GM12891 (cell line): Measurements from ENCODE around the gene OR6M1. TPM values are rescaled to one million over a fixed set of nuclear protein-coding genes. Genes with fewer than 3 reads are reported as not detected.

Experiments
- DNase-seq: peaks from one replicate; pipeline ENCODE4 v3.0.0; 2011; ENCODE audit warnings: low spot score; ENCODE audit not compliant: insufficient read length
- FAIRE-seq: peaks from 2 replicates; lab custom pipeline; 2011; peaks lifted over from hg19 to GRCh38; lab: Jason Lieb, UNC
- PAX5 ChIP-seq: IDR thresholded peaks from 2 replicates; pipeline ENCODE4 v1.6.1; 2011; ENCODE audit warnings: low read length, moderate library complexity, mild to moderate bottlenecking; ENCODE audit not compliant: insufficient read depth, severe bottlenecking
- POLR2A ChIP-seq: IDR thresholded peaks from 2 replicates; pipeline ENCODE4 v1.6.1; 2011; ENCODE audit warnings: low read depth, low read length, control low read depth
- POLR2AphosphoS5 ChIP-seq: IDR thresholded peaks from 2 replicates; pipeline ENCODE4 v1.6.1; 2011; ENCODE audit warnings: low read depth, low read length, control low read depth
- POU2F2 ChIP-seq: IDR thresholded peaks from 2 replicates; pipeline ENCODE4 v1.6.1; 2011; ENCODE audit warnings: low read depth, mild to moderate bottlenecking, control low read depth, low read length, moderate library complexity
- SPI1 ChIP-seq: IDR thresholded peaks from 2 replicates; pipeline ENCODE4 v1.6.1; 2011; ENCODE audit warnings: low read depth, low read length, control low read depth
- TAF1 ChIP-seq: IDR thresholded peaks from 2 replicates; pipeline ENCODE4 v1.6.1; 2011; ENCODE audit warnings: low read depth, low read length, control low read depth
- polyA plus RNA-seq: library from polyadenylated mRNA; unstranded; fragments of >200 nt; gene quantifications from one replicate; pipeline ENCODE4 v1.2.1, GENCODE V29; 2012; ENCODE audit warnings: low read depth, missing spikeins, inconsistent platforms; ENCODE audit not compliant: missing spikeins

OR6M1 gene, protein sequence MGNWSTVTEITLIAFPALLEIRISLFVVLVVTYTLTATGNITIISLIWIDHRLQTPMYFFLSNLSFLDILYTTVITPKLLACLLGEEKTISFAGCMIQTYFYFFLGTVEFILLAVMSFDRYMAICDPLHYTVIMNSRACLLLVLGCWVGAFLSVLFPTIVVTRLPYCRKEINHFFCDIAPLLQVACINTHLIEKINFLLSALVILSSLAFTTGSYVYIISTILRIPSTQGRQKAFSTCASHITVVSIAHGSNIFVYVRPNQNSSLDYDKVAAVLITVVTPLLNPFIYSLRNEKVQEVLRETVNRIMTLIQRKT
- polyA plus RNA-seq = not detected

DNA sequence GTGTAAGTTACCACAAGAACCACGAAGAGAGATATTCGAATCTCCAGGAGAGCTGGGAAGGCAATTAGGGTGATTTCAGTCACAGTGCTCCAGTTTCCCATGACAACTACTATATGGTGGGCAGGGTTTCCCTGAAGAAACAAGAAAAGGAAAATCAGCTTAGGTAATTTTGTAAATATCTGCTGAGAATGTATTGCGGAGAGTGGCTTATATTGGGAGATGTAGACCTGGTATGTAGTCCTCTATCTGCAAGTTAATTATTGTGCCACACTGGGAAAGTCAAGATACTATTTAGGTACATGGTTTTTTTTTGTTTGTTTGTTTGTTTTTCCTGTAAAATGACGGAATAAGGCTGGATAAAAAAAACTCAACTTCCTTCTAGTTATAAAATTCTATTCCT lies at the start of gene OR6M1:
Gene OR6M1 (minus strand): TSS at position 101 of the 400 bp plus-strand sequence. CDS start 0 bp downstream, at position 101.
- DNase-seq (no peak), FAIRE-seq (no peak)
- no peak for TF ChIP-seq POU2F2
- TF ChIP-seq POLR2A = no peak
- TF ChIP-seq TAF1 = no peak
- TF ChIP-seq POLR2AphosphoS5 = no peak
- no peak for TF ChIP-seq PAX5
- TF ChIP-seq SPI1 = no peak

DNA sequence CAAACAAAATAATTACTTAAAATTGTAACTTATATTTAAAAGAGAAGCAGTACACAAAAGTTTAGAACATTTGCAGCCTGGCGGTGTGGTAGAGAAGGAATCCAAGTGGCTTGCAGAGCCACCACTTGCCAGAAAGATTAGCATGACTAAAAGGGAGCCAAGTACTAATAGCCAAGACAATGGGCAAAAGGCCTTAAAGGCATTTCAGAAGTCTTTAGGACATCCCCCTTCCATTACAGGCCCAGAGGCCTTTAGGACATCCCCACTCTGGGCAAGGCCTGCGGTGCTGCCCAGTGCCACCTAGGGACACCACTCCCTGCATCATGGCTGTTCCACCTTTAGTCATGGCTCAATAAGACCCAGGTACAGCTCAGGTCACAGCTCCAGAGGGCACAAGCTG lies 46.9 kb upstream of the OR6M1 start:
- DNase-seq (no peak), FAIRE-seq (no peak)
- TF ChIP-seq POLR2A (no peak), POLR2AphosphoS5 (no peak), PAX5 (no peak), SPI1 (no peak), POU2F2 (no peak), TAF1 (no peak)

DNA sequence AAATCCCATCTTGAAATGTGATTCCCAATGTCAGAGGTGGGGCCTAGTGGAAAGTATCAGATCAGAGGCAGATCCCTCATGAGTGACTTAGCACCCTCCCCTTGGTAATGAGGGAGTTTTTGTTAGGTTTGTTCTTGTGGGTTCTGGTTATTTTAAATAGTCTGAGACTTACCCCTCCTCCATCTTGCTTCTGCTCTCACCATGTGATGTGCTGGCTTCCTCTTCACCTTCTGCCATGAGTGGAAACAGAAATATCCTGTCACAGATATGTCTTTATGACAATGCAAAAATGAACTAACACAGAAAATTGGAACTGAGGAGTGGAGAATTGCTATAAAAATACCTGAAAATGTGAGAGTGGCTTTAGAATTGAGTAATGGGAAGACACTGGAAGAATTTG lies 46.2 kb upstream of the OR6M1 start:
- FAIRE-seq = no peak
- TF ChIP-seq TAF1 (no peak), POLR2AphosphoS5 (no peak), SPI1 (no peak), POU2F2 (no peak), PAX5 (no peak), POLR2A (no peak)
- no peak for DNase-seq

- DNase-seq = no peak
- TF ChIP-seq POLR2A = no peak
- TF ChIP-seq PAX5 = no peak
- no peak for TF ChIP-seq TAF1
- no peak for TF ChIP-seq SPI1
- TF ChIP-seq POLR2AphosphoS5 = no peak
- no peak for TF ChIP-seq POU2F2
- FAIRE-seq = no peak
These were observed 45.0 kb upstream of the OR6M1 start for GRCh38 chr11:123851110-123851509.

GRCh38 chr11:123841174-123841573 lies 35.0 kb upstream of the OR6M1 start:
- no peak for FAIRE-seq
- DNase-seq = no peak
- no peak for TF ChIP-seq POU2F2
- TF ChIP-seq PAX5 = no peak
- no peak for TF ChIP-seq TAF1
- TF ChIP-seq POLR2A = no peak
- TF ChIP-seq POLR2AphosphoS5 = no peak
- TF ChIP-seq SPI1 = no peak

DNA sequence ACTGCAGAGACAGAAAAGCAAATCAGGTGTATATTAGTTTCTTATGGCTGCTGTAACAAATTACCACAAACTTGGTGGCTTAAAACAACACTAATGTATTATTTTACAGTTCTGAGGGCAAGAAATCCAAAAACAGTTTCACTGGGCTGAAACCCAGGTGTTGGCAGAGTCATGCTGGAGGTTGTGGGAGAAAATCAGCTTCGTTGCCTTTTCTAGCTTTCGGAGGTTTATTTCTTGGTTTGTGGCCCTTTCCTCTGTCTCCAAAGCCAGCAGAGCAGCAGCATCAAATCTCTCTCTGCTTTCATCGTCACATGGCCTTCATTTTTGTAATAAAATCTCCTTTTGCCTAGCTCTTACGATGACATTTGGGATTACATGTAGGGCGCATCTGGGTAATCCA lies 33.0 kb upstream of the OR6M1 start:
- DNase-seq (no peak), FAIRE-seq (no peak)
- TF ChIP-seq POLR2AphosphoS5 = no peak
- no peak for TF ChIP-seq PAX5
- no peak for TF ChIP-seq POLR2A
- no peak for TF ChIP-seq TAF1
- TF ChIP-seq POU2F2 = no peak
- TF ChIP-seq SPI1 = no peak

- FAIRE-seq (no peak), DNase-seq (no peak)
- no peak for TF ChIP-seq PAX5
- no peak for TF ChIP-seq SPI1
- TF ChIP-seq POLR2A = no peak
- no peak for TF ChIP-seq POU2F2
- no peak for TF ChIP-seq TAF1
- TF ChIP-seq POLR2AphosphoS5 = no peak
These were observed 32.5 kb upstream of the OR6M1 start for GRCh38 chr11:123838659-123839058.

DNA sequence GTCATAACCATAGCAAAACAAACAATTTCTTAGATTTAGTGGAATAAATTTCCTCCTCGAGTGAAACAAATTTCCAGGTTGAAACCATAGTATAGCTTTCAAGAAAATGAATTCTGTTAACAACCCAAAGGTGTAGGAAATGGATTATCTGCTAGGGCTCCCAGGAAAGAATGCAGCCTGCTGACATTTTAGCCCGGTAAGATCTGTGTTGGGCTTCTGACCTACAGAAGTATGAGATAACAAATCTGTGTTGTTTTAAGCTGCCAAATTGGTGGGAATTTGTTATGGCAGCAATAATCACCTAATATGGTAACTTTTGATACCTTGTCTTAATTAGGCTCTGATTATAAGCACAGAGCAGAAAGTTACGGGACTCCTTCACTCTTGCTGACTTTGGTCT lies 32.0 kb upstream of the OR6M1 start:
- DNase-seq (no peak), FAIRE-seq (no peak)
- no peak for TF ChIP-seq POU2F2
- no peak for TF ChIP-seq POLR2AphosphoS5
- TF ChIP-seq PAX5 = no peak

DNA sequence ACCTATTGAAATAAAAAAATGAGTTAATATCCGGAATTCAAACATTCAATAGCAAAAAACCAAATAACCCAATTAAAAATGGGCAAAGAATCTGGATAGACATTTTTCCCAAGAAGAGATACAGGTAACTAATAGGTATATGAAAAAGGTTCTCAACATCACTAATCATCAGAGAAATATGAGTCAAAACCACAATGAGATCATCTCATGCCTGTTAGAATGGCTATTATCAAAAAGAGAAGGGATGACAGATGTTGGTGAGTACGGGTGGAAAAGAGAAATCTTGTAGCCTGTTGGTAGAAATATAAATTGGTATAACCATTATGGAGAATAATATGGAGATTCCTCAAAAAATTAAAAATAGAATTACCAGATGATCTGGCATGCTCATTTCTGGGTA lies 26.9 kb upstream of the OR6M1 start:
- no peak for DNase-seq
- TF ChIP-seq POLR2AphosphoS5 (no peak), SPI1 (no peak), POU2F2 (no peak), TAF1 (no peak), POLR2A (no peak)
- FAIRE-seq = no peak

GRCh38 chr11:123829745-123830144 lies 23.6 kb upstream of the OR6M1 start:
- no peak for TF ChIP-seq SPI1
- no peak for TF ChIP-seq TAF1
- TF ChIP-seq POLR2AphosphoS5 = no peak
- TF ChIP-seq POU2F2 = no peak
- TF ChIP-seq POLR2A = no peak
- no peak for TF ChIP-seq PAX5
- DNase-seq (no peak), FAIRE-seq (no peak)
